Fibroblast of skin of left biceps (primary cell): Measurements from ENCODE around the gene TAF10.

Experiments
- DNase-seq, 2 experiments: peaks; one replicate each; pipeline ENCODE4 v3.0.0-alpha.2; 2013; ENCODE audit warnings: low read depth in 2 of 2

The TAF10 gene

DNA sequence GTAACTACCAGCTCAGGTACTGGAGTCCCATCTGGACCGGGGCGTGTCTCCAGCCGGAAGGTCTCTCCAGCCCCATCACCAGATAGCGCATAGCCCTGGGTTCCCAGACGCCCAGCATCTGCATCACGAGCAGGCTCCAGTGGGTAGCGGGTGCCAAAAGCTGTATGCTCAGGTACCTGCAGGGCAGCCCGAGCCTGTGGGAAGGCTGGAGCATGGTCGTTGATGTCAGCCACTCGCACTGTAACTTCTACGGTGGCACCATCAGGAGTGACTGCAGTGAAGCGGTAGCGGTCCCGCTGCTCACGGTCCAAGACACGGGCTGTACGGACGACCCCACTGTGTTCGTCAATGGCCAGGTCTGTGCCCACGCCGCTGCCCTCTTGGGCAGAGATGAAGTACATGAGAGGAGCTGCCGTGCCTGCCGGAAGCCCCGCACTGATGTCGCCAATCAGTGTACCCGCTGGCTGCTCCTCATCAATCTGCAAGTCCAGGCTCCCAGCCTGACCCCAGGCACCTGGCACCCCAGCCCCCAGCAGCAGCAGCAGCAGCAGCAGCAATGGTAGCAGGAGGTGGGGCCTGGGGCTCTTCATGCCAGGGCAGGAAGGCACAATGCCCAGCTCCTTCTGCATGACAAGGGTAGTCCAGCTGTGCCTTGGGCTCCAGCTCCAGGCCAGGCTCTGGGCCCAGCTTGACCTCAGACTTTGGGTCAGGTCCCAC, 29.1 kb upstream of the TAF10 start:
- no peak for DNase-seq

- DNase-seq = no peak
Observed at GRCh38 chr11:6640036-6640984, 28.3 kb upstream of the TAF10 start.

DNA sequence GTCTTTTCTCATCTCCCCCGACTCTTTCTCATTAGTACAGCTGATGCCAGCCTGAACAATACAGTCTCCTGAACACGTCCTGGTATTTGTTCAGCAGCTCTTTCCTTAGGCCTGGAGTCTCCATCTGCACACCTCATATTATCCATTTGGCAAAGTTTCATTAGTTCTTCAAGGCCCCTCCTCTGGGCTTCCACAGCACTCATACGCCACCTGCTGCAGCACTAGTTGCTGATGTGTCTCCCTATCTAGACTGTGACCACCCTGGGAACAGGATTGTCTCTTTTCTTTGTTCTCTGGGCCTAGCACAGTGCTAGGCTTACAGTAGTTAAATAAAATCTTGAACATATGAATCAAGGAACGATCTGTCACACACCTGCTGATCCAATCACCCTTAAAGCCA, 26.4 kb upstream of the TAF10 start:
- DNase-seq = no peak

DNA sequence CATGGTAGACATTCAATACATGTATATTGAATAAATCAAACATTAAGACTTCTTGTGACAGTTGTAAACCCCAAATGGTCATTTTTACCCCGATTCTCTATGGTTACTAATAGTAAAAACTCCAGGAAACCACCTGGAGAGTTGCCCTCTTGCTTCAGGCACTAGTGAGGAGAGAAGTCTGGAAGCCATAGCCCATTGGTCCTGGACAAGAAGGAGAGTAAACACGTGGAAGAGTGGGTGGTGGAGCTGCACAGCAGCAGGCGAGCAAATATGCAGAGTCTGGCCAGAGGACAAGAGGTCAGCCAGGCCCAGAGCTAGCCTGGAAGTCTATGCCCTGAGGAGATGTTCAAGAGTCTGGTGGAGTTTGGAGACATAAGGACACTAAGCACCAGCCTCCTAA, 25.9 kb upstream of the TAF10 start:
- DNase-seq = no peak

GRCh38 chr11:6636480-6636879, 24.5 kb upstream of the TAF10 start:
- DNase-seq = no peak

DNA sequence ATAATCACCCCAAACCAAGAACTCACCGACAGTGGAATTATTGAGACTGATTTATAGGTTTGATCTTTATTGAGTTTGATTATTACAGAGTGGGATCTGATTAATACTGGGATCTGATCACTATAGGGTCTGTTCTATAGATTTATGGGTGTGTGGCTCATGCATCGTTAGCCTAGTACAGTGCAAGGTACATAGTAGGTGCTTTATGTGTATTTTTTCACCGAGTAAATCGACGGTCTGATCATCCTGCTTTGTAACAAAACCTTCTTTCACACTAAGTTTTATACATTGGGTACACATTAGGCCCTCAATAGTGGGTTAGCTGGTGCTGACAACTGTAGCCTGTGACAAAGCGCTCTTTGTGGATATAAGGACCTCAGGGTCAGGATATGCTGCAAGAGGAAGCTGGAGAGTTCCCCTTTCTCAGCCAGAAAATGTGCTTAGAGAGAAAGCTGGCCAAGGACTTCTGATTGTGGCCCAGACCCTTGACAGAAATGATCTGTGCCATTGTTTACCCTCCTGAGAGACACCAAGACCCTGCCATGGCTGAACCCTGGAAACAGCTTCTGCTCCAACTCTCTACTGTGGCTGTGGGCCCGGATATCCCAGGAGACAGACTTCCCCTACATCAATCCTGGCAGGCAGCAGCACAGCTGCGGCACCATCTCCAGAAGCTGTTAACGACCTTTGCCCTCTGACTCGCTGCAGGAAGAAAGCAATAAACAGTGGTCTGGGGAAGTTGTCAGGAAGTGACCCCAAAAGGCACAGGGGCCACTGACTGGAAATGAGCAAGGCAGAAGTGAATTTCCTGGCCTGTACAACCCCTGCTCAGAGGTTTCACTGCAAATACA, 23.3 kb upstream of the TAF10 start:
- DNase-seq = no peak

DNA sequence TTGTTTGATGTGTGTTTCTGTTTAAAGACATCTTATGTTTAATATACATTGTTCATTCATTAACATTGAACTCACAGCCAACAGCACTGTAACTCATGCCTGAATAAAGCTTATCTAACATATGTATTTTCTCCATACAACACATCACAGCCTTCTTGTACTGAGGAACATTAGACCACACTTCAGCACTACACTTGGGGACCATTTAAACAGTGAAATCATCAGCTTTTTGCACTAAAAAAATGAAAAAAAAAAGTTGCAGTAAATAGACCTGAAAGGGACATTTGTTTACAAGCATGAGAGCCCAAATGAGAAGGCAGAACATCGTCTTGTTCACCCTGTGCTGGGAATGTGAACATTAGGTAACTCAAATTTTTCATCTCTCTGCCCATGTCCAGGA, 22.5 kb upstream of the TAF10 start:
- DNase-seq = no peak

DNA sequence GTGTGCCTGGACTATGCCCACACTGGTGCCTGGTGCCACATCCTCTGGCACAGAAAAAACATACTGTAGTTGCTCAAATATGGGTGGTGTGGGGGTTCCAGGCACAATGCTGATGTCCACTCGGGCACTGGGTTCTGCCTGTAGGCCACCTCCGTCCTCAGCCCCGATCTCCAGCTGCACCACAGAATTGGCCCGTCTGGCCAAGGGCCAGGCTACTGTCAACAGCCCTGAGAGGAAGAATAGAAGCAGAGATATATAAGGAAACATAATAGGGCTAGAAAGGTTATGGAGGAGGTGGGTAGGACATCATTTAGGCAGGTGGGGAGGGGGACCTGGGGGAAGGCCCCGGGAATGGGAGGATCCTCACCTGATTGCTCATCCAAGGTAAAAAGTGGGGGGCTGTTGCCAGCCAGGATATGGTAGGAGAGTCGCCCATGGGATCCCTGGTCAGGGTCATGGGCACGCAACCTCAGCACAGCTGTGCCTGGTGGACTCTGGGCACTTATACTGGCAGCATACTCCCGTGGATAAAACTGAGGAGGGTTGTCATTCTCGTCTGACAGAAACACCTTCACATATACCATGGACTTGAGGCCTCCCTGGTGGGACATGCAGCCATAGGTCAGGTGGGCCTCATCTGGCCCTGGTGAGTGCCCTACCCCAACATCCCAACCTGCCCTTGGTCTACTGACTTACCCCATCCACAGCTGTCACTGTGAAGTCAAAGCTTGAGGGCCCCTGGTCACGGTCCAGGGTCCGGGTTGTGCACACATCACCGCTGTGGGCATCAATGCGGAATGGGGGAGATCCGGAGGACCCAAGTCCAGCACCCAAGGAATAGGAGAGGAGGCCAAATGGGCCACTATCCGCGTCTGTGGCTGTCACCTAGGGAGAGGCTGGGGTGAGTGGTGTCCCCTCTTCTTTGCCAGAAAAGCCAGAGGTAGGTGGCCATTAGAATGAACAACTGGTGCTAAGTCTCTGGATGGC, 21.7 kb upstream of the TAF10 start:
- no peak for DNase-seq

GRCh38 chr11:6632116-6633073, 20.4 kb upstream of the TAF10 start:
- no peak for DNase-seq

DNA sequence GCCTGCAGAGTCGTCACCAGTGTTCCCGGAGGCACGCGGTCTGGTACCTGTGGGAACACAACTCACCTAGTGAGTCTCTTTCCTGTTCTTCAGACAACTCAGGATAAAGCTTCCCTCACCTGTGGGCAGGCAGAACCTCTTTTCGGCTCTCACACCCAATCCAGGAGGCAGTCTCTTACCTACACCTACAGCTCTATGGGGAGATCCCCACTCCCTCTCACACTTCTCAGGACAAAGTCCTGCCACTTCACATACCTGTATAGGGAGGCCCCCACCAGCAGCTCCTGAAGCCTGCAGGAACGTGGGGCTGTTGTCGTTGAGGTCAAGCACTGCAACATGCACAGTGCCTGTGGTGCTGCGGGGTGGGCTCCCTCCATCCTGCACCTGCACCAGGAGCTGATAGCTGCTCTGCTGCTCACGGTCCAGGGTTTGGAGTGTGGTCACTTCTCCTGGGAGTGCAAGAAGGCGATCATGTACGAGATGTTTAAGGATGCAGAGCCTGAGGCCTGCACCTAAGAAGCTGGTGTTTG, 19.4 kb upstream of the TAF10 start:
- DNase-seq = no peak

DNA sequence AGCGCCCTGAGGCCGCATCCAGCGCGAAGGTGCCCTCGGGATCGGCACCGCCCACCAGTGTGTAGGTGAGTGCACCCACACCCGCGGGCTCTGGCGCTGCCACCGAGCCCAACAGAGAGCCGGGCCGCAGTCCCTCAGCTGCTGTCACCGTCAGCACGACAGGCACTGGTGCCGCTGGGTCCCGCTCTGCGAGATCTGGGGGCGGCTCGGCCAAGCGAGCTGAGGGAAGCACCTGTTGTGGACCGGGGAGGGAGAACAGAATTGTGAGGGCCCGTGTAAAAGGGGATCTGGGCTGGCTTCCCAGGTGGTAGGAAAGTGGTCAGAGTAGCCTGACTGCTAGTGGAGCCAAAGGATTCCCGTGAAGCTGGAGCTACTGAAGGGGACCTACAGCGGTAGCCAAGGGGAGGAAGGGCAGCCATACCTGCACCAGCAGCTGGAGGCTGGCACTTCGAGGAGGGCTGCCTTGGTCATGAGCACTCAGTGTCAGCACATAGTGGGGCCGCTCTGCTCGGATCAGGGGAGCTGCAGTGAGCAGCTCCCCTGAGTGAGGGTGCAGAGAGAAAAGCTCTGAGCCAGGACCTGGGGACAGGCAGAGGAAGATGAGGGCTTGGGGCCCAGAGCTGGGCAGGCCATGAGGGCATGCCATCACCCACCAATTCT, 18.7 kb upstream of the TAF10 start:
- DNase-seq = no peak

- DNase-seq = no peak
Observed at GRCh38 chr11:6629892-6630631, 18.0 kb upstream of the TAF10 start.

DNA sequence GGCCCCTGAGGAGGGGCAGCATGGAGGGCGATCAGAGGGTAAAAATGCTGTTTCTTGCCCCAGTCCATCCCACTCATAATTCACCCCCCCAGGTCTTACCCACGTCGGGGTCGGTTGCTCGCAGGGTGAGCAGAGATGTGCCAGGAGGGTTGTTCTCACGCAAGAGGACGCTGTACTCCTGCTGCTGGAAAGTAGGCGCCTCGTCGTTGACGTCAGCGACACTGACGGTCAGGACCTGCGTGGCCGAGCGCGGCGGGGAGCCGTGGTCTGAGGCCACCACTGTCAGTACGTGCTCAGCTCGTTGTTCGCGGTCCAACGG, 17.5 kb upstream of the TAF10 start:
- DNase-seq = no peak

GRCh38 chr11:6628526-6628925, 16.5 kb upstream of the TAF10 start:
- DNase-seq = no peak

GRCh38 chr11:6627762-6628241, 15.8 kb upstream of the TAF10 start:
- DNase-seq = no peak

DNA sequence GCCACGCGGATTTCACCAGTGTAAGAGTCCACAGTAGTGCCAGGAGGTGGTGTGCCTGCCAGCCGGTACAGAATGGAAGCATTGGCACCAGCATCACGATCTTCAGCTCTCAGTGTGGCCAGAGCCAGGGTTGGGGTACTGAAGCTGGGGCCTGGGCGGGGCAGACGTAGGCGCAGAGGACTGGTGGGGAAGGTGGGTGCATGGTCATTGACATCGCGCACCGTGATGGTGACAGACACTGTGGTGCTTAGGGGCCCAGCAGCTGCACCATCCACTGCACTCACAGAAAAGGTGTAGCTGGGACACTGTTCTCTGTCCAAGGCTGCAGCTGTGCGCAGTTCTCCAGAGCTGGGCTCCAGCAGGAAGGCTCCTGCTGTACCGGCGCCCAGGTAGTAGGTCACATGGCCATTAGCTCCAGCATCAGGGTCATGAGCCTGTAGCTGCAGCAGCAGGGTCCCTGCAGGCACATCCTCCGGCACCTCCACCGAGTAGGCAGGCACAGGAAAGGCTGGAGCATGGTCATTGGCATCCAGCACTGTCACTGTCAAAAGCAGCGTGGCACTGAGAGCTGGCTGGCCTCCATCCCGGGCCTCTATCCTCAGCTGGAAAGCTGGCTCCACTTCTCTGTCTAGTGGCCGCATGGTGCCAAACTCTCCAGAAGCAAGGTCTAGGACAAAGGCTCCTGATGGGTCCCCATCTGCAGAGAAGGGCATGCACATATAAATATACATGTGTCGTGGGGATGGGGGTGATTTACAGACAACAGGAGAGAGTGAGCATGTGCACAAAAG, 15.2 kb upstream of the TAF10 start:
- no peak for DNase-seq

DNA sequence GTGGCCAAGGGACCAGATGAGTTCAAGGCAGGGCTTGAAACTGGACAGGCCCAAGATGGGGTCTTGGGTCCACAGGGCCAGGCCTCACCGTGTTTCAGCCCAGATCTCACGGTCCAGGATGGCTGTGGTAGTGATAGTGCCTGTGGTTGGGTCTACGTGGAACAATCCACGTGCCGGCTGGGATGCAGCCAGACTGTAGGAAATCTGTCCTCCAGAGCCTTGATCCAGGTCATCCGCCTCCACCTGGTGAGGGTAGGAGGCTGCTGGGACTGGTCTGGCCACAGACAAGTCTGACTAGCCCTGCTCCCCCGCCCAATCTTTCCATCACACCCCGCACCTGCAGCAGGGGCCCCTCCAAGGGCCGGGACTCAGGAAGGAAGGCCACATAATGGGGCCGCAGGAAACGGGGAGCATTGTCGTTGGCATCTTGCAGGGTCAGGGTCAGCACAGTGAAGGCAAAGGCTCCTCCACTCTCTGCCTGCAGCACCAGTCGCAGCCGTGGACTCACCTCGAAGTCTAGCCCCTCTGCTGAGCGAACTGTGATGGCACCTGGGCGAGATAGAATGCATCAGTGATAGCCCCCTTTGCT, 13.9 kb upstream of the TAF10 start:
- DNase-seq = no peak
